Left lung (tissue), 10 donors: ENCODE data around the gene MYO18B. TPM values are rescaled to one million over a fixed set of nuclear protein-coding genes. Genes with fewer than 3 reads are reported as not detected.

Source experiments
- ATAC-seq: fragments of 200-7000 bp; cut with Tn5 transposase; one replicate; pipeline ENCODE4 v1.9.1; 2020; ENCODE audit warnings: moderate library complexity
- DNase-seq, 4 donors: peaks; one replicate each; pipeline ENCODE4 v3.0.0-alpha.2; 2013 to 2020
- H3K27ac ChIP-seq, 2 donors: fragments of 200-600 bp; sonication (generic) in 1 of 2; one replicate each; pipeline versions ENCODE4 v1.5.0 to v1.8.0; 2020 to 2021
- H3K27me3 ChIP-seq, 2 donors: fragments of 200-600 bp; sonication (generic) in 1 of 2; one replicate each; pipeline versions ENCODE4 v1.5.0 to v1.8.0; 2020 to 2021
- H3K36me3 ChIP-seq, 2 donors: fragments of 200-600 bp; sonication (generic) in 1 of 2; one replicate each; pipeline versions ENCODE4 v1.5.0 to v1.8.0; 2020 to 2021
- H3K4me1 ChIP-seq, 2 donors: fragments of 200-600 bp; one replicate each; pipeline ENCODE4 v1.8.0; 2021
- H3K4me3 ChIP-seq, 2 donors: fragments of 200-600 bp; sonication (generic) in 1 of 2; one replicate each; pipeline versions ENCODE4 v1.5.0 to v1.8.0; 2020 to 2021; ENCODE audit warnings: mild to moderate bottlenecking in 1 of 2
- H3K9me3 ChIP-seq, 2 donors: fragments of 200-600 bp; sonication (generic) in 1 of 2; one replicate each; pipeline versions ENCODE4 v1.5.0 to v1.8.0; 2020 to 2021
- CTCF ChIP-seq, 2 donors: fragments of 200-600 bp; sonication (generic) in 1 of 2; IDR thresholded peaks; one replicate each; pipeline versions ENCODE4 v1.5.0 to v1.8.0; 2021; ENCODE audit warnings: antibody characterized with exemption in 2 of 2
- intact Hi-C, 2 donors: fragments of 100-400 bp; cut with DNase I; formaldehyde crosslinking; loops; one replicate each; pipeline versions ENCODE4 v1.11.2 to v1.14.2; 2022
- polyA plus RNA-seq, 6 donors: library from polyadenylated mRNA; unstranded; fragments of 120-200 nt; gene quantifications; one replicate each; pipeline ENCODE4 v1.2.1, GENCODE V29; 2013; ENCODE audit not compliant: insufficient read length in 6 of 6
- total RNA-seq, 2 donors: library from RNA; stranded (reverse); fragmentation: NEBNext Ultra II Directional; extraction: Animal tissue kit (Norgen Biotek cat#: 25700); gene quantifications; one replicate each; pipeline ENCODE4 v1.2.1, GENCODE V29; 2021
- donor health status: DM: no; HTN: yes; CAD: no.
- donor health status: DM: no; HTN: no; CAD: no.

Gene MYO18B
- total and polyA plus RNA-seq, 8 donors, result 0.06 to 0.37 (median 0.15) TPM

DNA sequence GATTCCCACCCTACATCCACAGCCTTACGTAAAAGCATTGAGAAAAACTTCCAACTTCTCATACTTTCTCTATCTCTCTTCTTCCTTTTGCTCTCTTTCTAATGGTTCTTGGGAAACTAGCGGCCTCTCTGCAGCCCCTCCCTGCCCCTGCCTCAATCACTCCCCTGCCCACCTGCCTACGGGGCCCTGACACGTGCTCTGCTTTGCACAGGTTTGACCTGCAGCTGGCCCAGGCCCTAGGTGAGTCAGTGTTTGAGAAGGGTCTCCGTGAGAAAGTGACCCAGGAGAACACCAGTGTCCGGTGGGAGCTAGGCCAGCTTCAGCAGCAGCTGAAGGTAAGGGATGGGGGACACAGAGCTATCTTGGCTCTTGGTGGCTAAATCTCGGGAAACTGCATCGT is 160.4 kb downstream of the MYO18B start:
- intact Hi-C loops, result no loop called here
- H3K27me3 ChIP-seq, result peaks cover 0 to 21% of the 10 kb centered on the region in 2 donors
- H3K4me1 ChIP-seq, result no peaks in the 10 kb centered on the region
- ATAC-seq (no peak), DNase-seq (no peak)
- H3K36me3 ChIP-seq, result no peaks in the 10 kb centered on the region
- no peaks in the 10 kb centered on the region for H3K9me3 ChIP-seq
- no peak for TF ChIP-seq CTCF (IDR thresholded peaks at IDR 0.05)
- H3K27ac ChIP-seq, result no peak overlapping the region
- no peak overlapping the region for H3K4me3 ChIP-seq

- DNase-seq (no peak), ATAC-seq (no peak)
- H3K27me3 ChIP-seq, result peaks cover 0 to 21% of the 10 kb centered on the region in 2 donors
- intact Hi-C loops, result no loop called here
- no peak overlapping the region for H3K4me3 ChIP-seq
- no peak overlapping the region for H3K27ac ChIP-seq
- no peaks in the 10 kb centered on the region for H3K9me3 ChIP-seq
- H3K4me1 ChIP-seq, result no peaks in the 10 kb centered on the region
- H3K36me3 ChIP-seq, result no peaks in the 10 kb centered on the region
- no peak for TF ChIP-seq CTCF (IDR thresholded peaks at IDR 0.05)
Observed at GRCh38 chr22:25903294-25903693, 161.3 kb downstream of the MYO18B start.

- no peak for DNase-seq
Observed at GRCh38 chr22:25908212-25908611, 166.2 kb downstream of the MYO18B start.

GRCh38 chr22:25908755-25909154 is 166.8 kb downstream of the MYO18B start:
- Histone ChIP-seq H3K36me3 (no peaks in the 10 kb centered on the region), H3K4me1 (no peaks in the 10 kb centered on the region), H3K9me3 (no peaks in the 10 kb centered on the region), H3K27me3 (peaks cover 0 to 38% of the 10 kb centered on the region in 2 donors), H3K27ac (no peak overlapping the region), H3K4me3 (no peak overlapping the region)
- ATAC-seq (no peak), DNase-seq (no peak)
- intact Hi-C loops, result no loop called here
- TF ChIP-seq CTCF (IDR thresholded peaks at IDR 0.05), result no peak

More at GRCh38 chr22:25908212-25908611, 166.2 kb downstream of the MYO18B start:
- Histone ChIP-seq H3K27ac (no peak overlapping the region), H3K27me3 (peaks cover 0 to 39% of the 10 kb centered on the region in 2 donors), H3K9me3 (no peaks in the 10 kb centered on the region), H3K4me1 (no peaks in the 10 kb centered on the region), H3K36me3 (no peaks in the 10 kb centered on the region), H3K4me3 (no peak overlapping the region)
- ATAC-seq, result no peak
- intact Hi-C loops, result no loop called here
- no peak for TF ChIP-seq CTCF (IDR thresholded peaks at IDR 0.05)

DNA sequence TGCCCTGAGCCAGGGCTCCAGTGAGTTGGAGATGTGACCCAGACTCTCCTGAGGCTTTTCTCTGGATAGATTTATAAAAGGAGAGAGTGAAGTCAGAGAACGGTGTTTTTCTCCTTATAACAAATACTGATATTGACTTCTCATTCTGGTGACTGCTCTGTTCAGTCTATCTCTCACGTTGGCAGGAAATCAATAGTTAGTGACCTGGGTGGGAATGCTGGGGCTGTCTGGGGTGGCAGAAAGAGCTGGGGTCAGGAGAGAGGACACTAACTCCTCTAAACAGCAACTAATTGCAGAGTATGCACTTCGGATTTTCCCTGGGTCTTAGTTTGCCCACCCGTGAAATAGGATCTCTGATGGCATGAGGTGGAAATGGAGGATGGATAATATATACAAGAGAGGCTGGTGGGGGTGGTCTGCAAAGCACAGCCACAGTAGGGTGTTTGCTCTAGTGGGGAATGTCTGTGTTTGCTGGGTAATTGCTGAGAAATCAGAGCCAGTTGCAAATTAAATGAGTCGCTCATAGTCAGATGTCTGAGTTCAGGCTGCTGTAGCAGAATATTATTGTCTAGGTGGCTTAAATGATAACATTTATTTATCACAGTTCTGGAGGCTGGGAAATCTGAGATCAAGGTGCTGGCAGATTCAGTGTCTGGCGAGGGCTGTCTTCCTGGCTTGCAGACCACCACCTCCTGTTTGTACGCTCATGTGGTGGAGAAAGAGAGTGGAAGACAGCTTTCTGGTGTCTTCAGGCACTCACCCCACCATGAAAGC is 167.8 kb downstream of the MYO18B start:
- H3K27ac ChIP-seq, result no peak overlapping the region
- intact Hi-C loops, result no loop called here
- no peaks in the 10 kb centered on the region for H3K9me3 ChIP-seq
- H3K4me3 ChIP-seq, result no peak overlapping the region
- H3K36me3 ChIP-seq, result no peaks in the 10 kb centered on the region
- ATAC-seq (no peak), DNase-seq (no peak)
- peaks cover 0 to 36% of the 10 kb centered on the region in 2 donors for H3K27me3 ChIP-seq
- TF ChIP-seq CTCF (IDR thresholded peaks at IDR 0.05), result no peak
- no peaks in the 10 kb centered on the region for H3K4me1 ChIP-seq
